ENCODE measurements around the gene TDRKH. TPM values are rescaled to one million over a fixed set of nuclear protein-coding genes. Genes with fewer than 3 reads are reported as not detected.

TDRKH gene
- total and polyA plus RNA-seq, 2 of the 13 experiments (the other 11 are each of a cell fraction or from before 2014, with no cell fraction given), result 3.9 to 5.4 TPM

DNA sequence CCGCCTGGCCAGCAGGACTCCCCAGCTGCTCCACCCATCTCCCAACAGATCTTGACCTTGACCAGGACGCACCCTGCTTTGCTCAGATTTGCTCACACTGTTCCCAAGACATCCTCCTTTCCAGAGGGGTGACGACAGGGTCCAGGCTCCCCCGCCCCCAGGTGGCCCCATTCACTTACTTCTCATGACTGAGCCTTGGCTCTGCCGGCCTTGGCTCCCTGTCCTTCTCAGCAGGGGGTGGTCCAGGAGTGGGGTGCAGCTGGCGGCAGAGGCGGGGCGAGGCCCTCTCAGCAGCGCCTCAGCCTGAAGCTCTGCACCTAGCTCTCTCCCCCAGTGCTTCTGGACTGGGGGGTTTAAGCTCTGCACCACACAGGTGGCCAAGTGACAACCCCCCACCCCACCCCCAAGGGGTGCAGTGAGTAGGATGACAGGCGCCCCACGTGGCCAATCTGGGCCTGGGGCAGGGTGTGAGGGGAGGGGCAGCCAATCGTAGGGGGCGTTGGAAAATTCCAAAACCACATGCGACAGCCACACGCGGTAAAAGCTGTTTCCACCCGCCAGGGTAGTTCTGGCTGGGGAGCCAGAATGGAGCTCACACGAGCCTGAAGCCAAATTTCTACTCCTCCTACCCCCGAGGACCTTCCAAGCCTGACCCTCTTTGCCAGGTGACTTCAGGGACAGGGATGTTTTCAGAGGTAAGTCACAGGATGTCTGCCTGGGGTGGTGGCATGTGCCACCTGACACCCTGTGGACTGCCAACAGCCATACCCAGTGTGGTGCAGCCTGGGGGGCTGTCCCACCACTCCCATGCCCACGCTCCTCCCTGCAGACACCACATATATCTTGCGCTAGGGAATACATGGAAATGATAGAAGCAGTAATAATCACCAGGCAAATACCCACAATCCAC is 35.7 kb upstream of the TDRKH start:
- Histone ChIP-seq H3K27me3 (ENCODE audit: control insufficient read depth in 1 of 2, insufficient read depth in 2 of 2, low read length in 2 of 2) (no peaks in the 10 kb centered on the region; a peak in 1 of 5 replicates), H3K36me3 (replicated peaks in 1 of 2; ENCODE audit: control insufficient read depth in 1 of 2, insufficient read depth in 2 of 2, low read length in 2 of 2) (no peaks in the 10 kb centered on the region), H4K20me1 (ENCODE audit: insufficient read depth, low read length) (no peaks in the 10 kb centered on the region), H3K79me2 (ENCODE audit: insufficient read depth, low read length) (no peaks in the 10 kb centered on the region), H3K9me3 (ENCODE audit: low read length) (no peaks in the 10 kb centered on the region), H3K4me1 (ENCODE audit: insufficient read depth, low read length) (peaks cover 11% of the 10 kb centered on the region), H2AFZ (ENCODE audit: low read length) (no peak overlapping the region), H3K4me2 (ENCODE audit: low read depth, low read length) (no peak overlapping the region), H3K27ac (ENCODE audit: extremely low read length, insufficient read depth, low read length) (no peak overlapping the region), H3K4me3 (replicated peaks in 1 of 3; ENCODE audit: insufficient read depth in 1 of 3, low read depth in 2 of 3, low read length in 3 of 3) (no peak overlapping the region), H3K9ac (ENCODE audit: insufficient read depth, low read depth, low read length) (no peak overlapping the region)
- CTCF ChIA-PET (ENCODE audit: low intra/inter-chr PET ratio, low total read pairs), result no interaction called here
- intact Hi-C loops (cut with micrococcal nuclease; ENCODE audit: unreplicated experiment), result no loop called here
- no TSS peak for BruUV-seq (replicated peaks)
- in situ Hi-C loops (cut with HindIII; ENCODE audit: extremely low pct_ligation_motif_present, low pct_unique_long_range_greater_than_20kb), result no loop called here
- POLR2A ChIA-PET, result no interaction called here
- WGBS (ENCODE audit: low lambda C conversion rate), result 92% methylated on average over 15 of the region's 21 CpGs
- TF ChIP-seq ZNF772 (CRISPR knock-in tag; IDR thresholded peaks at IDR 0.05), result no peak
- TF ChIP-seq ZNF34 (CRISPR knock-in tag; IDR thresholded peaks at IDR 0.05; ENCODE audit: borderline replicate concordance), result no peak
- no peak for TF ChIP-seq CENPT (CRISPR knock-in tag; IDR thresholded peaks at IDR 0.05; ENCODE audit: low read depth)
- TF ChIP-seq TCF12 (IDR thresholded peaks at IDR 0.05), result no peak
- no peak for TF ChIP-seq TCF12 (CRISPR knock-in tag; IDR thresholded peaks at IDR 0.05)
- no peak for TF ChIP-seq NCOA5 (CRISPR knock-in tag; IDR thresholded peaks at IDR 0.05)
- TF ChIP-seq BCL6 (CRISPR knock-in tag; IDR thresholded peaks at IDR 0.05), result no peak
- ATAC-seq, result no peak
- no peak for FAIRE-seq
- no peak for DNase-seq (ENCODE audit: low spot score)

DNA sequence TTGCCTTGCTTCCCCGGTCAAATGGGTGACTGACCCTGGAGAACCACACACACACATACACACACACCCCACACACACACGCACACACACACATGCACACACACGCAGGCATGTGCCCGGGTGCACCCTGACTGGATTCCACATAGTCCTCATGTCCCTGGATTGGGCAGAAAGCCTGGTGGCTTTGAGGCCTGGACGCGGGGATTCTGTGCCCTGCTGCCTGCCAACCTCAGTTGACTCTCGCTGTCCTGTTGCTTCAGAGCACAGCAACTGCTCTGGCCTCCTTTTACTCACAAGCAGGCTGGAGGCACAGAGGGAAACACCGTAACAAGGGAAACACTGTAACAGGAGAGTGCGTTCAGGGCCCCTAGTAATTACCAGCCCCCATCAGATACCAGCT is 34.9 kb upstream of the TDRKH start:
- H4K20me1 ChIP-seq (ENCODE audit: insufficient read depth, low read length), result no peaks in the 10 kb centered on the region
- peaks cover 5% of the 10 kb centered on the region for H3K4me1 ChIP-seq (ENCODE audit: insufficient read depth, low read length)
- H3K4me2 ChIP-seq (ENCODE audit: low read depth, low read length), result no peak overlapping the region
- FAIRE-seq (no peak), DNase-seq (ENCODE audit: low spot score) (no peak), ATAC-seq (no peak)
- 89% methylated on average over 9 of the region's 9 CpGs for WGBS (ENCODE audit: low lambda C conversion rate)
- H3K9ac ChIP-seq (ENCODE audit: insufficient read depth, low read depth, low read length), result no peak overlapping the region
- intact Hi-C loops (cut with micrococcal nuclease; ENCODE audit: unreplicated experiment) (no loop called here), in situ Hi-C loops (cut with HindIII; ENCODE audit: extremely low pct_ligation_motif_present, low pct_unique_long_range_greater_than_20kb) (no loop called here)
- ChIA-PET POLR2A (no interaction called here), CTCF (ENCODE audit: low intra/inter-chr PET ratio, low total read pairs) (no interaction called here)
- BruUV-seq (replicated peaks), result no TSS peak
- no peak for TF ChIP-seq ZNF816 (CRISPR knock-in tag; IDR thresholded peaks at IDR 0.05; ENCODE audit: borderline replicate concordance)
- TF ChIP-seq, protein P1, sequence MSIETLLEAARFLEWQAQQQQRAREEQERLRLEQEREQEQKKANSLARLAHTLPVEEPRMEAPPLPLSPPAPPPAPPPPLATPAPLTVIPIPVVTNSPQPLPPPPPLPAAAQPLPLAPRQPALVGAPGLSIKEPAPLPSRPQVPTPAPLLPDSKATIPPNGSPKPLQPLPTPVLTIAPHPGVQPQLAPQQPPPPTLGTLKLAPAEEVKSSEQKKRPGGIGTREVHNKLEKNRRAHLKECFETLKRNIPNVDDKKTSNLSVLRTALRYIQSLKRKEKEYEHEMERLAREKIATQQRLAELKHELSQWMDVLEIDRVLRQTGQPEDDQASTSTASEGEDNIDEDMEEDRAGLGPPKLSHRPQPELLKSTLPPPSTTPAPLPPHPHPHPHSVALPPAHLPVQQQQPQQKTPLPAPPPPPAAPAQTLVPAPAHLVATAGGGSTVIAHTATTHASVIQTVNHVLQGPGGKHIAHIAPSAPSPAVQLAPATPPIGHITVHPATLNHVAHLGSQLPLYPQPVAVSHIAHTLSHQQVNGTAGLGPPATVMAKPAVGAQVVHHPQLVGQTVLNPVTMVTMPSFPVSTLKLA (IDR thresholded peaks at IDR 0.05), result peak; percentile 23; the same call in 1 of the 2 replicates
- no peak overlapping the region for H3K27ac ChIP-seq (ENCODE audit: extremely low read length, insufficient read depth, low read length)
- H3K27me3 ChIP-seq (ENCODE audit: control insufficient read depth in 1 of 2, insufficient read depth in 2 of 2, low read length in 2 of 2), result no peaks in the 10 kb centered on the region
- H3K36me3 ChIP-seq (replicated peaks in 1 of 2; ENCODE audit: control insufficient read depth in 1 of 2, insufficient read depth in 2 of 2, low read length in 2 of 2), result no peaks in the 10 kb centered on the region
- H2AFZ ChIP-seq (ENCODE audit: low read length), result no peak overlapping the region
- H3K4me3 ChIP-seq (replicated peaks in 1 of 3; ENCODE audit: insufficient read depth in 1 of 3, low read depth in 2 of 3, low read length in 3 of 3), result no peak overlapping the region
- no peaks in the 10 kb centered on the region for H3K9me3 ChIP-seq (ENCODE audit: low read length)
- H3K79me2 ChIP-seq (ENCODE audit: insufficient read depth, low read length), result no peaks in the 10 kb centered on the region
